IMR-90 (cell line): ENCODE measurements around the gene MXRA5. TPM values are rescaled to one million over a fixed set of nuclear protein-coding genes. Genes with fewer than 3 reads are reported as not detected.

Source experiments
- ATAC-seq: fragments of 200-7000 bp; cut with Tn5 transposase; 2 replicates; pipeline ENCODE4 v1.9.1; 2020; ENCODE audit warnings: low read depth, mild to moderate bottlenecking, moderate library complexity
- BruUV-seq: library from RNA; stranded (reverse); fragments of 400-500 nt; replicated peaks from 2 replicates; lab custom pipeline; 2021; lab: Mats Ljungman, UMichigan
- CTCF ChIA-PET: fragments of 300-600 bp; formaldehyde crosslinking; extraction: SDS; loops from one replicate; lab custom pipeline; 2021; ENCODE audit warnings: antibody characterized with exemption; lab: Yijun Ruan, JAX
- POLR2A ChIA-PET: fragments of 300-600 bp; sonication (Branson Sonifier 250); formaldehyde crosslinking; loops from one replicate; lab custom pipeline; 2022; ENCODE audit warnings: antibody characterized with exemption; ENCODE audit not compliant: unreplicated experiment; lab: Charles Lee
- DNase-seq: peaks from one replicate; pipeline ENCODE4 v3.0.0; 2013
- H2AFZ ChIP-seq: replicated peaks from 2 replicates; pipeline ENCODE3; 2013; ENCODE audit warnings: low read length, mild to moderate bottlenecking; ENCODE audit not compliant: poor library complexity
- H2AK5ac ChIP-seq: 2 replicates; pipeline ENCODE4 v1.6.1; 2013; ENCODE audit warnings: low read depth, low read length, inconsistent platforms
- H2AK9ac ChIP-seq: replicated peaks from 2 replicates; pipeline ENCODE3; 2013; ENCODE audit warnings: mild to moderate bottlenecking, low read depth, low read length, moderate library complexity; ENCODE audit not compliant: poor library complexity
- H2BK120ac ChIP-seq: 2 replicates; pipeline ENCODE4 v1.6.1; 2013; ENCODE audit warnings: low read depth, low read length, inconsistent platforms
- H2BK15ac ChIP-seq: 3 replicates; pipeline ENCODE4 v1.6.1; 2013; ENCODE audit warnings: low read depth, low read length, inconsistent platforms
- H2BK20ac ChIP-seq: 2 replicates; pipeline ENCODE4 v1.6.1; 2013; ENCODE audit warnings: low read depth, mild to moderate bottlenecking, inconsistent platforms, low read length, moderate library complexity
- H2BK5ac ChIP-seq: 2 replicates; pipeline ENCODE4 v1.6.1; 2013; ENCODE audit warnings: mild to moderate bottlenecking, low read depth, low read length, inconsistent platforms; ENCODE audit not compliant: poor library complexity, severe bottlenecking
- H3K14ac ChIP-seq: replicated peaks from 2 replicates; pipeline ENCODE4 v1.6.1; 2013; ENCODE audit warnings: low read depth, low read length, inconsistent platforms
- H3K18ac ChIP-seq: 2 replicates; pipeline ENCODE4 v1.6.1; 2013; ENCODE audit warnings: low read depth, low read length, control low read depth
- H3K23ac ChIP-seq: 2 replicates; pipeline ENCODE4 v1.6.1; 2013; ENCODE audit warnings: low read depth, low read length, inconsistent platforms
- H3K27ac ChIP-seq: 2 replicates; pipeline ENCODE4 v1.5.1; 2013; ENCODE audit warnings: mild to moderate bottlenecking, control low read depth, low read length; ENCODE audit not compliant: insufficient read depth
- H3K27me3 ChIP-seq: 2 replicates; pipeline ENCODE4 v1.6.1; 2013; ENCODE audit warnings: low read length; ENCODE audit not compliant: control insufficient read depth, insufficient read depth
- H3K36me3 ChIP-seq: 2 replicates; pipeline ENCODE4 v1.6.1; 2013; ENCODE audit warnings: low read length, mixed read lengths; ENCODE audit not compliant: control insufficient read depth, insufficient read depth
- H3K4ac ChIP-seq: 2 replicates; pipeline ENCODE4 v1.6.1; 2013; ENCODE audit warnings: low read depth, low read length, inconsistent platforms
- H3K4me1 ChIP-seq: 2 replicates; pipeline ENCODE4 v1.6.1; 2013; ENCODE audit warnings: low read length, mixed read lengths; ENCODE audit not compliant: control insufficient read depth, insufficient read depth
- H3K4me2 ChIP-seq: 2 replicates; pipeline ENCODE4 v1.6.1; 2013; ENCODE audit warnings: low read depth, mild to moderate bottlenecking, control low read depth, low read length, moderate library complexity
- H3K4me3 ChIP-seq: 2 replicates; pipeline ENCODE4 v1.5.1; 2013; ENCODE audit warnings: low read depth, mild to moderate bottlenecking, control low read depth, low read length, moderate library complexity; ENCODE audit not compliant: insufficient read depth
- H3K56ac ChIP-seq: 2 replicates; pipeline ENCODE4 v1.6.1; 2013; ENCODE audit warnings: low read length, inconsistent platforms; ENCODE audit not compliant: insufficient read depth; ENCODE audit errors: extremely low read depth
- H3K79me1 ChIP-seq, 2 experiments: 2 replicates each; pipeline ENCODE4 v1.6.1; 2013; ENCODE audit warnings: low read length in 2 of 2, inconsistent platforms in 1 of 2, low read depth in 1 of 2
- H3K9ac ChIP-seq: 2 replicates; pipeline ENCODE4 v1.6.1; 2013; ENCODE audit warnings: low read depth, low read length, control low read depth
- H3K9me1 ChIP-seq: 2 replicates; pipeline ENCODE4 v1.6.1; 2013; ENCODE audit warnings: low read length, inconsistent platforms; ENCODE audit not compliant: insufficient read depth
- H3K9me3 ChIP-seq: 2 replicates; pipeline ENCODE4 v1.6.1; 2013; ENCODE audit warnings: low read length; ENCODE audit not compliant: control insufficient read depth, insufficient read depth
- H4K20me1 ChIP-seq: 2 replicates; pipeline ENCODE4 v1.6.1; 2013; ENCODE audit warnings: low read length, inconsistent platforms; ENCODE audit not compliant: insufficient read depth
- H4K5ac ChIP-seq: 2 replicates; pipeline ENCODE4 v1.6.1; 2013; ENCODE audit warnings: mild to moderate bottlenecking, low read depth, low read length, control low read depth
- H4K8ac ChIP-seq, 2 experiments: 2 replicates each; pipeline ENCODE4 v1.6.1; 2013; ENCODE audit warnings: low read depth in 2 of 2, low read length in 2 of 2, control low read depth in 1 of 2, inconsistent platforms in 1 of 2
- H4K91ac ChIP-seq: 2 replicates; pipeline ENCODE4 v1.6.1; 2013; ENCODE audit warnings: low read depth, low read length, inconsistent platforms; ENCODE audit not compliant: insufficient read depth
- MAZ ChIP-seq: IDR thresholded peaks from 2 replicates; pipeline ENCODE4 v1.6.1; 2012; ENCODE audit warnings: low read depth, mild to moderate bottlenecking, low read length, improper control_type of control experiment, moderate library complexity, borderline replicate concordance
- NFE2L2 ChIP-seq: fragments of 150-350 bp; IDR thresholded peaks from 2 replicates; pipeline ENCODE4 v1.6.1; 2016; ENCODE audit warnings: low read depth, mild to moderate bottlenecking, low read length
- SMC3 ChIP-seq: fragments of 150-350 bp; IDR thresholded peaks from 2 replicates; pipeline ENCODE4 v1.6.1; 2016; ENCODE audit warnings: low read depth, mild to moderate bottlenecking, antibody characterized with exemption, low read length, moderate library complexity
- WGBS, 2 experiments: methylation state at CpG; one replicate each; pipeline versions ENCODE4 v1.1.5 to v1.1.7; 2013; ENCODE audit warnings: missing lambda C conversion rate in 2 of 2; ENCODE audit not compliant: insufficient read length in 1 of 2; ENCODE audit errors: extremely low coverage in 2 of 2; 5-methylcytosine and 5-hydroxymethylcytosine counted together
- dilution Hi-C: fragments of 300-500 bp; cut with HindIII; formaldehyde crosslinking; loops from one replicate; pipeline ENCODE4 v1.14.3; 2018; ENCODE audit warnings: low sequenced_read_pairs; ENCODE audit not compliant: unreplicated experiment
- in situ Hi-C: fragments of 300-500 bp; cut with MboI; formaldehyde crosslinking; loops from 3 replicates; pipeline ENCODE4 v1.14.3; 2019; ENCODE audit warnings: low sequenced_read_pairs, inconsistent platforms, mixed read lengths
- intact Hi-C: fragments of 100-400 bp; cut with micrococcal nuclease; formaldehyde crosslinking; loops from 2 replicates; pipeline ENCODE4 v1.10.0; 2022
- polyA plus RNA-seq, 3 experiments: library from polyadenylated mRNA; depleted of rRNA; stranded (reverse); fragments of >200 nt; gene quantifications; 2 replicates each; pipeline ENCODE4 v1.2.3, GENCODE V29; 2012; ENCODE audit warnings: low replicate concordance in 1 of 3
- total RNA-seq: library from RNA; depleted of rRNA; stranded (reverse); fragments of >200 nt; gene quantifications from 2 replicates; pipeline ENCODE4 v1.2.3, GENCODE V29; 2012
- TF ChIP-seq, protein P1 (sequence below): fragments of 150-350 bp; IDR thresholded peaks from 2 replicates; pipeline ENCODE4 v1.6.1; 2017; ENCODE audit warnings: mild to moderate bottlenecking, antibody characterized with exemption, low read length, low read depth
- TF ChIP-seq, protein P2 (sequence below): fragments of 150-350 bp; IDR thresholded peaks from 2 replicates; pipeline ENCODE4 v1.6.1; 2016; ENCODE audit warnings: low read depth, mild to moderate bottlenecking, low read length, moderate library complexity, borderline replicate concordance

MXRA5 gene
- total and polyA plus RNA-seq, 2 of the 4 experiments (the other 2 are of a cell fraction), result 1.1 to 1.2 TPM

DNA sequence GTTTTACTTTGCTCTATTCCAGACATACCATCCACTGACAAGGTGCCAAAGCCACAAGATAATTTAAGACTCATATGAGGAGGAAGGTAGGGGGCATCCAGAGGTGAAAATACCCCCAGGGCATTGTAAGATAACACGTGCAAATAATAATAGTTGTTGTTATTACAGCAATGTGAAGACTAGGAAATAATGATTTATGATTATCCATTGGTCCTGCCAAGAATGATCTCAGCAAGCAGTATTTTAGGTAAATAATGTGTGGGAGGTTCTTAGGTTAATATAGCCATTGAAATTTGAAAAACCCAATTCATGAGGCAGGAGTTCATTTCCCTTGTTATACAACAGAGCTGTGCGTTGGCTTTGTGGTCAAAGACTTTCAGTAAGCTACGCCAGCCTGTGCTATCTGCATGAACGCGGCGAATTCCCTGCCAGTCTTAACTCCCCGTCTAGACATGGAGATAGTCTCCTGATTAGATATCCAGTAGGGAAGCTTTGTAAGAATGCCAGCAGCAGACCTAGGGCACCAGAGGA is 47.2 kb upstream of the MXRA5 start:
- Histone ChIP-seq H2AFZ (no peak overlapping the region), H2AK9ac (no peak overlapping the region), H3K23ac (no peak overlapping the region), H3K4me3 (no peak overlapping the region), H3K14ac (no peak overlapping the region), H2BK120ac (no peak overlapping the region), H3K56ac (no peak overlapping the region; the same call in 1 of the 2 replicates), H2BK15ac (no peak overlapping the region), H3K27ac (no peak overlapping the region), H4K8ac (no peak overlapping the region), H3K4me1 (no peaks in the 10 kb centered on the region), H3K18ac (no peak overlapping the region), H4K91ac (no peak overlapping the region), H3K79me1 (no peaks in the 10 kb centered on the region), H3K36me3 (no peaks in the 10 kb centered on the region), H3K4me2 (no peak overlapping the region), H3K4ac (no peak overlapping the region), H4K20me1 (no peaks in the 10 kb centered on the region), H3K9ac (no peak overlapping the region), H3K27me3 (no peaks in the 10 kb centered on the region), H2AK5ac (no peak overlapping the region), H4K5ac (no peak overlapping the region), H2BK20ac (no peak overlapping the region), H3K9me3 (no peaks in the 10 kb centered on the region; the same call in 1 of the 2 replicates), H2BK5ac (no peak overlapping the region), H3K9me1 (no peaks in the 10 kb centered on the region)
- ATAC-seq (no peak), DNase-seq (no peak)
- 75% methylated on average over 4 of the region's 7 CpGs; no CpG with 5 or more reads in 1 of the 2 experiments for WGBS, 2 experiments
- in situ Hi-C loops, result no loop called here
- dilution Hi-C loops, result no loop called here
- ChIA-PET CTCF (no interaction called here), POLR2A (no interaction called here)
- intact Hi-C loops, result no loop called here
- TF ChIP-seq MAZ, result no peak
- no peak for TF ChIP-seq SMC3
- TF ChIP-seq, protein P1, sequence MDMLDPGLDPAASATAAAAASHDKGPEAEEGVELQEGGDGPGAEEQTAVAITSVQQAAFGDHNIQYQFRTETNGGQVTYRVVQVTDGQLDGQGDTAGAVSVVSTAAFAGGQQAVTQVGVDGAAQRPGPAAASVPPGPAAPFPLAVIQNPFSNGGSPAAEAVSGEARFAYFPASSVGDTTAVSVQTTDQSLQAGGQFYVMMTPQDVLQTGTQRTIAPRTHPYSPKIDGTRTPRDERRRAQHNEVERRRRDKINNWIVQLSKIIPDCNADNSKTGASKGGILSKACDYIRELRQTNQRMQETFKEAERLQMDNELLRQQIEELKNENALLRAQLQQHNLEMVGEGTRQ, result no peak
- no peak for TF ChIP-seq NFE2L2
- TF ChIP-seq, protein P2, sequence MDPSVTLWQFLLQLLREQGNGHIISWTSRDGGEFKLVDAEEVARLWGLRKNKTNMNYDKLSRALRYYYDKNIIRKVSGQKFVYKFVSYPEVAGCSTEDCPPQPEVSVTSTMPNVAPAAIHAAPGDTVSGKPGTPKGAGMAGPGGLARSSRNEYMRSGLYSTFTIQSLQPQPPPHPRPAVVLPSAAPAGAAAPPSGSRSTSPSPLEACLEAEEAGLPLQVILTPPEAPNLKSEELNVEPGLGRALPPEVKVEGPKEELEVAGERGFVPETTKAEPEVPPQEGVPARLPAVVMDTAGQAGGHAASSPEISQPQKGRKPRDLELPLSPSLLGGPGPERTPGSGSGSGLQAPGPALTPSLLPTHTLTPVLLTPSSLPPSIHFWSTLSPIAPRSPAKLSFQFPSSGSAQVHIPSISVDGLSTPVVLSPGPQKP, result no peak
- BruUV-seq, result no TSS peak
